Measurements from ENCODE around the gene ENAH.

The ENAH gene

DNA sequence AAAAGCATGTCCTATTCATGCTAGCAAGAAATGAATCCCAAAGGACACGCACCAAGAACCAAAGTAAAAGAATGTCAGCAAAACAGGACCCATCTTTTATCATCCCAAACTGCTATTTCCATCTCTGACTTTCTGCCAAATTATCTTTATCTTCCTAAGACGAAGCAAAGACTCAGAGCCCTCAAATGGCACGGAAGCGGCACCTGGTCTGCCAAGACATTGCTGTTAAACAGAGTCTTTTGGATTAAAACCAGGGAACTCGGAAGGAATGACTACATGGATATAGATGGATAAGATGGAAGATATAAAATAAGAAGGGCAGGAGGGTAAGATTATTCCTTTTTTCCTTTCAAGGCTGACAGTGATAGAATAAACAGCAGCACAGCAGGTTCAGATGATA is 164.2 kb downstream of the ENAH start:
- no peak for TF ChIP-seq POLR2A (IDR thresholded peaks at IDR 0.05; ENCODE audit: low read depth, low read length)
- DNase-seq (ENCODE audit: insufficient read length, low spot score), result no peak
- no peak for FAIRE-seq

DNA sequence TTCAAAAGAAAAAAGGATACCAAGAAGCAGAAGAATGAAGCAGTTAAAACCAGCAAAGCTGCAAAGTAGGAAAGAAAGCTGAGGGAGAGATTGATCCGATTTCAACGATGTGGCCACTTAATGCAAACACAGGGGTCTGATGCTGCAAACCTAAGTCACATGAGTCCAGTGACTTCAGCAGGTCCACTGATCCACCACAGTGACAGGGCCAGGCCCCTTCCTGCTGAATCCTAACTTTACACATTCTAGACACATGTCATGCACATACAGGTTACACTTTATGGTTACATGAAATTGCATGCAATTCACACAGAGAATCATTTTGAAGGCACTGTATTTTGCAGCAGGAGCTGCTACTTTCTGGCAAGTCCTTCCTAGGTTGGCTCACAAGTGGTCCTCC is 166.1 kb downstream of the ENAH start:
- no peak for TF ChIP-seq POLR2A (IDR thresholded peaks at IDR 0.05; ENCODE audit: low read depth, low read length)
- no peak for DNase-seq (ENCODE audit: insufficient read length, low spot score)

DNA sequence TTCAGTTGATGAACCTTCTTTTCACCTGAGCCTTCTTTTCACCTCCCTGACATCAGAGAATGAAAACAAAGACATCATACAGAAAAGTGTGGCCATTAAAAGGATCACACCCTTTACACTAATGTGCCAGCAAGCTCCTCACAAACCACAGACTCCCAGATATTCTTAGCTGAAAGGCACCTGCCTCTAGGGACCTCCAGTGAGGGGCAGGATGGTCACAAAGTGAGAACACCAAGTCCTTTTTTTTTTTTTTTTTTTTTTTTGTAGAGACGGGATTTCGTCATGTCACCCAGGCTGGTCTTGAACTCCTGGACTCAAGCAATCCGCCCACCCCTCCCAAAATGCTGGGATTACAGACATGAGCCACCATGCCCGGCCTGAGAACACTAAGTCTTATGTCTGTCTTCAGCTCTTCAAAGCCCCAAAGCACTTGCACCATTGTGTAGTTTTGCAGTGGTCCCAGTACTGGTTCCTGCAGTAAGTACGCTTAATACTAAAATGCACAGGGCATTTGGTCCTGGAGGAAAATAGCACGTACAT is 166.9 kb downstream of the ENAH start:
- no peak for TF ChIP-seq POLR2A (IDR thresholded peaks at IDR 0.05; ENCODE audit: low read depth, low read length)
- DNase-seq (ENCODE audit: insufficient read length, low spot score), result no peak
- FAIRE-seq, result no peak

More for the DNA sequence above, 166.1 kb downstream of the ENAH start:
- no peak for FAIRE-seq

DNA sequence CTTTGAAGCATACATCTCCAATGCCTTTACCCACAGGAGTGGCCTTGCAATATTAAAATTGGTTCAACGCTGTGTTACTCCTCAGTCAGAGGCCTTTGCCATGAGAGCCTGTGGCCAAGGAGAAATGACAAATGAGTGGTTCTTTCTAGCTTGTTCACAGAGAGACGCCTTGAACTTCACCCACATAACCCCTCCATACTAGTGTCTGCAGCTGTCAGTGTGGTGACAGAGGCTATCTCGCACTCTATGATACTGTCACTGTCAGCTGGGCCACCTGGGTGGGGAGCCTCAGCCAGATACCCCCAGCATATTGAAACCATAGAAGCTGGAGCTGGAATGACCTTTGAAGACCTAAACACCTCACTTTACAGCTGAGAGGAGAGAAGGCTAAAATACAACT is 167.7 kb downstream of the ENAH start:
- FAIRE-seq (no peak), DNase-seq (ENCODE audit: insufficient read length, low spot score) (no peak)
- no peak for TF ChIP-seq POLR2A (IDR thresholded peaks at IDR 0.05; ENCODE audit: low read depth, low read length)

DNA sequence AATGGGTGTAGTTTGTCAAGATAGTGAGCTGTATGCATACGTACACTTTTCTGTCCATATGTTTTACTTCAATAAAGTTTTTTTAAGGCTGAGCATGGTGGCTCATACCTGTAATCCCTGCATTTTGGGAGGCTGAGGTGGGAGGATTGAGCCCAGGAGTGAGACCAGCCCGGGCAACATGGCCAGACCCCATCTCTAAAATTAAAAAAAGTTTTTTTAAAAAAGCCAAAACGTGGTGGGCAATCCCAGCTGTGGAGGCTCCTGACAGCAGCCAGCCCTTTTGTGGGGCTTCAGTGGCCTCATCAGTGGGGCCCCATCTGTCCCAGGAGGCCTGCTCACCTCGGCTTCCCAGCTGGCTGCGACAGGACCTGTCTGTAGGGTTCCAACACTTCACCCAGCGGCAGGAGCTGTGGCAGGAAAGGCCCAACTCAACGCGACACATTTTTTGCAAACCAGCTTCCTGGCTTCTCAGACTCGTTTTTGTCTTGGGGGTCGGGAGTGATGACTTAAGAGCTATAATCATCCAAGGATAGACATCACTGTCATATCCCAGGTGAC is 168.2 kb downstream of the ENAH start:
- TF ChIP-seq POLR2A (IDR thresholded peaks at IDR 0.05; ENCODE audit: low read depth, low read length), result no peak
- DNase-seq (ENCODE audit: insufficient read length, low spot score) (no peak), FAIRE-seq (no peak)

DNA sequence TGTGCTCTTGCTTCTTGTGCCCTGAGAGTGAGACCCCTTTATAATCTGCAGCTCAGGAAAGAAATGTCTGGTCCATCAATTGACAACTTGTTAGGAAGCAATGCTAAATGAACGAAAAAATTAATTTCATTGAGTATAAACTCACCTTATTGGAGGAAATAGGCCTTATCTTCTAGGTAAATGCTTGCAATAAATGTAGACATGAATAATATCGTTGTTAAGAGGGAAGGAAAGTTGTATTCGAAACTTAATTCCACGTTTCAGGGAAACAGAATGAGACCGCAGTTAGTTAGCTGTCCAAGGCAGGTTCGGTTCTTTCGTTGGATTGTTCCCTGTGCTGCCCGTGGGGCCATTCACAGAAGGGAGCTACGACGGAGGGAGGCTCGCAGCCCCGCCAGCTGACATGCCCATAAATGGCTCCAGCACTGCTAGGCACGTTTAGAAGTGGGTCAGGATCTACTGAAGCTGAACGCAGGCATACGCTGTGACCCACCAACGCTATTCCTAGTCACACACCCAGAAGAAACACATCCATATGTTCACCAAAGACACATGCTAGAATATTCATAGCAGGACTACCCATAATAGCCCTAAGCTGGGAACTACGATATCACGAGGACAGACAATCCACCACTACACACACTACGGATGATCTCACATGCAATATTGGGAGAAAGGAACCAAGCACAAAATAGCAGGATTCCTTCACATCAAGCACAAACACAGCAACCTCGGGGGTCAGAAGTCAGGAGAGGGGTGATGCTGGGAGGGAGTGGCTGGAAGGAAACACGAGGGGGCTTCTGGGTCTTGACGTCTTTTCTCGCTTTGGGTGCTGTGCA is 168.9 kb downstream of the ENAH start:
- DNase-seq (ENCODE audit: insufficient read length, low spot score) (no peak), FAIRE-seq (no peak)
- no peak for TF ChIP-seq POLR2A (IDR thresholded peaks at IDR 0.05; ENCODE audit: low read depth, low read length)

DNA sequence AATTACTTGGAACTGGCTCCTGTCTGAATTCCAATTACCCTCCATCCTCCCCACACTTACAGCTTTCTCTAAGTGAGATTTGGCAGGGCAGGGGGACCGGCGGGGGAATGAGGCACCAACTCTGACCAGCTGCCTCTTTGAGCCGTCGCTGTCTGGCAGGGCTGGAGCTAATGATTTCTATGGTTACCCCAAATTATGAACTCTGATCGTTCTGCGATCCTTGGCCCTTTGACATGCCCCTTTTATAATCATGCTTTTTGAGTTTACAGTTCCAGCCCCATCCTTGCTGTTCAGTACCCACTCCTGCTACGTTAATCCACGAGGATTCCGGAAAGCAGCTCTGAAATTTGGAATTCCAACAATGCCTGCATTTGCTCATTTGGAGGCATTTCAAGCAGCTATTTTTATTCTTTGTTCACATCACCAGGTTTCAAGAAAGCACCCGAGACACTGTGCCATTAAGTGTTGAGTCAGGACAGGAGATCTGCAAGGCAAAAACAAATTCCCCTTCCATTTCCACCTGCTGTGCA is 170.4 kb downstream of the ENAH start:
- no peak for TF ChIP-seq POLR2A (IDR thresholded peaks at IDR 0.05; ENCODE audit: low read depth, low read length)
- DNase-seq (ENCODE audit: insufficient read length, low spot score) (no peak), FAIRE-seq (no peak)

DNA sequence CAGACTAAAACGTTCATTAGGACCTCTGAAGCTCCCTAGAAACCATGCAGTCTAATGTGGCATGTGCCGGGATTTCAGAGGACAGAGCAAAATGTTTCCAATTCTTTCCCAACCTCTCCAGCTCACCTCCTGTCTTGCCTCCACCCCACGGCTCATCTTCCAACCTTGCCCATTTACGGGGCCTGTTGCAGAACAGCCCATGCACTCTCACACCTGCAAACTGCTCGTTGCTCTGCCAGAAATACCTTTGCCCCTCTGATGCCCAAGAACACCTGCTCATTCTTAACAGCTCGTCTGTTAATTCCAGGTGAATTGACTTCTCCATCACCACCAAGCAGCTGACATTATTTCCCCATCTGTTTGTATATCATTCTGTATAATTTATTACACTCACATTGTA is 171.2 kb downstream of the ENAH start:
- FAIRE-seq (no peak), DNase-seq (ENCODE audit: insufficient read length, low spot score) (no peak)

DNA sequence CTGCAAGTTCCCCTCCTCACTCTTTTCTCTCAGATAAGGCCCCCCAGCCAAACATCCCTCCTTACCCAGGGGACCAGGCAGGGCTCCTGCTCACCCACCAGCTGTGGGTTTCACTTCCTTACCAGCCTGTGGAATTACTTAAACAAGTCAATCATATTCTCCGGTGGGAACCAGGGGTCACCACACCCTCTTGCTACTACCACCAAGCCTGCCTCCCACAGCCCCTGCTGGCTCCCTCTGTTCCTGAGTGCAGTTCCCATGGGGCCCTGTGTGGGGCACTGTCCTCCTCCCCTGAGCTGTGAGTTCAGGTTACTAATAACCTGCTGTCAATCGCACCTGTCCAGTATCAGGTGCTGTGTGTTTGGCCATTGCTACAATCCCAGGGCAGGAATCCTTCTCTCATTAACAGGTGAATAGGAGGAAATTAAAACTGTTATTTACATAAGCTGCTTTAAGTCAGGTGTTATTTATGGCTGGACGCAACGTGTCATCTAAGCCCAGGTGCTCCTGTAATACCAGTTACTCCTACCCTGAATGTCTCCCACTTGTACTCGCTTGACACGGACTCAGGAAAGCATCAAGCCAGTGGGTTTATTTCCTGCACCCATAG is 172.0 kb downstream of the ENAH start:
- no peak for TF ChIP-seq POLR2A (IDR thresholded peaks at IDR 0.05; ENCODE audit: low read depth, low read length)
- DNase-seq (ENCODE audit: insufficient read length, low spot score), result no peak
- FAIRE-seq, result no peak

More for the DNA sequence above, 171.2 kb downstream of the ENAH start:
- TF ChIP-seq POLR2A (IDR thresholded peaks at IDR 0.05; ENCODE audit: low read depth, low read length), result no peak

DNA sequence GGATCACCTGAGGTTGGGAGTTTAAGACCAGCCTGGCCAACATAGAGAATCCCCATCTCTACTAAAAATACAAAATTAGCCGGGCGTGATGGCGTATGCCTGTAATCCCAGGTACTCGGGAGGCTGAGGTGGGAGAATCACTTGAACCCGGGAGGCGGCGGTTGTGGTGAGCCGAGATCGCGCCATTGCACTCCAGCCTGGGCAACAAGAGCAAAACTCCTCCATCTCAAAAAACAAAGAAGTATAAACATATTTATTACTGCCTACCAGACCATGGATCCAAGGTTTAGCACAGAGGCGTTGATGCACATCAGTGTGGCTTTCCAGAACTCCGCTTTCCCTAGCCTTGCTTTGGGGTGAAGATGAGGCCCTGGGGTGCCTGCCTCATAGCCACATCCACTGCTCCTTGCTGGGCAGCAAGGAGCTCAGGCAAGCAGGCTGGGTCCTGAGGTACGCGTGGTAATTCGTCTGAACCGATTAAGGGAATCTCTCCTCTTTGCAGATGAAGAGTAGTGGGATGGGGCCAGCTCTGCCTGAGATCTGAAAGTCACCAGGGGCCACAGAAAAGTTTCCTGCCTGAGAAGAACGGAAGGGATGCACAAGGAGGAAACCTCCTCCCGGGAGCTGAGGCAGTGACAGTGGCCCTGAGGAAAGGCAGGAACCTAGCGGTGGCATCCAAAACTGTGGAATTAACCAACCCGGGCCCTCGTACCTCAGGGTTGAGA is 172.8 kb downstream of the ENAH start:
- TF ChIP-seq POLR2A (IDR thresholded peaks at IDR 0.05; ENCODE audit: low read depth, low read length), result no peak
- no peak for FAIRE-seq
- DNase-seq (ENCODE audit: insufficient read length, low spot score), result no peak

DNA sequence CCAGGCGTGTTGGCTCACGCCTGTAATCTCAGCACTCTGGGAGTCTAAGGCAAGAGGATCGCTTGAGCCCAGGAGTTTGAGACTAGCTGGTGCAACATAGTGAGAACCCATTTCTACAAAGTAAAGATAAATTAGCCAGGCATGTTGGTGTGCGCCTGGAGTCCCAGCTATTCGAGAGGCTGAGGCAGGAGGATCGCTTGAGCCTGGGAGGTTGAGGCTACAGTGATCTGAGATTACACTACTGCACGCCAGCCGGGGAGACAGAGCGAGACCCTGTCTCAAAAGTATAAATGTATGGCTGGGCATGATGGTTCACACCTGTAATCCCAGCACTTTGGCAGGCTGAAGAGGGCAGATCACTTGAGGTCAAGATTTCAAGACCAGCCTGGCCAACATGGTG is 173.6 kb downstream of the ENAH start:
- FAIRE-seq, result no peak
- no peak for TF ChIP-seq POLR2A (IDR thresholded peaks at IDR 0.05; ENCODE audit: low read depth, low read length)
- DNase-seq (ENCODE audit: insufficient read length, low spot score), result no peak

DNA sequence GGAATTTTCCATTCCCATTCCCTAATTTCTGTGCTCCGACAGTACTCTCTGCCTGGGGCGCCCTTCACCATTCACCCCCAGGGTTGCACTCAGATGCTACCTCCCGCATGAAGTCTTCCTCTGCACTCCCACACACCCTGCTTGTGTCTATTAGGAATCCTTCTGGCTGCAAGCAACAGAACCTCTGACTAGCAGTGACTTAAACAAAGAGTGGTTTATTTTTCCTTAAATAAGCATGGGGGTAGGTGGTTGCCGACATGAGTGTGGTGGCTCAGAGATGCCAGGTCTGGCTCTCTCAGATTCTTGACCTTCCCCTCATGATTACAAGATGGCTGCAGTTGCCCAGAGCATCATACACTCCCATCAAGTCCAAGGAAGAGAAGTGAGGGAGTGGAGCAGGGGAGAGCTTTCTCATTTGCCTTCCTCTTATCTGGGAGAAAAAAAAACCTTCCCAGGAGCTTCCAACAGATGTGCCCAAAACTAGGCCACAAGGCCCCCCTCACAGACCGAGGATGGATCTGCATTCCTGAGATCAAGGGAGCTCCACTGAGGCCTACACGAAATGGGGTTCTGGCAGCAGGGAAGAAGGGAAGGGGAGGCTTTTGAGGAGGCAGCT is 175.5 kb downstream of the ENAH start:
- TF ChIP-seq POLR2A (IDR thresholded peaks at IDR 0.05; ENCODE audit: low read depth, low read length), result no peak
- FAIRE-seq, result no peak

DNA sequence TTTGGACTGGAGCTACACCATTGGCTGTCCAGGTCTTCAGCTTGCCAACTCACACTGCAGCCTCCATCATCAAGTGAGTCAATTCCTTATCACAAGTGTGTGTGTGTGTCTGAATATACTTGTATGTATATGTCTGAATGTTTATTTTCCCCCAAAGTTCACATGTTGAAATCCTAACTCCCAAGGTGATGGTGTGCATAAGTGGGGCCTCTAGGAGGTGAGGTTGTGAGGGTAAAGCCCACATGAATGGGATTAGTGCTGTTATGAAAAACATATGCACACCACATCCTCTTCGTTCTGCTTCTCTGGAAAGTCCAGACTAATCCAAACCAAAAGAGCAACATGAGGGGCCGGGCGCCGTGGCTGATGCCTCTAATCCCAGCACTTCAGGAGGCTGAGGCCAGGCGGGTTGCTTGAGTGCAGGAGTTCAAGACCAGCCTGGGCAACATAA is 176.4 kb downstream of the ENAH start:
- no peak for TF ChIP-seq POLR2A (IDR thresholded peaks at IDR 0.05; ENCODE audit: low read depth, low read length)
- no peak for FAIRE-seq
- DNase-seq (ENCODE audit: insufficient read length, low spot score), result no peak

More for the DNA sequence above, 175.5 kb downstream of the ENAH start:
- DNase-seq (ENCODE audit: insufficient read length, low spot score), result no peak

Data from H54 (cell line).